Measurements from ENCODE around the gene PARP9. TPM values are rescaled to one million over a fixed set of nuclear protein-coding genes. Genes with fewer than 3 reads are reported as not detected.
"Not testable (repeated sequence)": the region's sequence is repeated elsewhere in the genome, so short reads cannot be mapped to it uniquely, and the experiment has no call there.

Gene PARP9
- total RNA-seq, 1 donor from 2014 or later, result 12.6 TPM

DNA sequence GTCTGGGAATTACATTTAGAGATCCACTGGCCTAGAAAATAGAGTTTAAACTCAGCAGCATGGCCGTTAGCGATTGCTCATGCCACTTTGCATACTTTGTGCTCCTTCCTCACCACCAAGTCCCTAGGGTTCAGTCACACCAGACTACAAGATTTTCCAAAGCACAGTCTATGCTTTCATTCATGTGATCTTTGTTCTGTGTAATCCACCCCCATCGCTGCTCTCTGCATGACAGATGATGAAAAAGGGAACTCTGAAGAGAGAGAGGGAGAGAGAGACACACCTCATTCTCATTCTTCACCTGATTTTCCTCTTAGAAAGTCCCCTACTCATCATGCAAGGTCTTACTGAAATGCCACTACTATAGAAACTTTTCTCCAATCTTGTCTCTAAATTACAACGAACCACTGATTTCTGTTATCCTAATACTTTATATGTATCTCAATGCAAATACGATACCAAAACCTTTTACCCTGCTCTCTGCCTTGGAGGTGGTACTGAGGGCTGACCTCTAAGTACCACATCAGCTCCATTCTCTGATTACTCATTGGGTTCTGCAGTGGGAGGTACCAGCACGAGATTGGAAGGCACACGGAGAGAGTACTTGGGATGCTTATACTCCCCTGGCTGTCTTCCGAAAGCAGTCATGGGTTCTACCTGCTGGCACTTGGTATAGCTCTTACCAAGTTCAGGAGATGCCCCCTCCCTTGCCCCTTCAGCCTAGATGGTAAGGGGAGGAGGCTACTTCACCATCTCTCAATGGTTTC, 12.3 kb upstream of the PARP9 start:
- H3K27ac ChIP-seq (replicated peaks), result no peak overlapping the region
- TF ChIP-seq, protein P1, sequence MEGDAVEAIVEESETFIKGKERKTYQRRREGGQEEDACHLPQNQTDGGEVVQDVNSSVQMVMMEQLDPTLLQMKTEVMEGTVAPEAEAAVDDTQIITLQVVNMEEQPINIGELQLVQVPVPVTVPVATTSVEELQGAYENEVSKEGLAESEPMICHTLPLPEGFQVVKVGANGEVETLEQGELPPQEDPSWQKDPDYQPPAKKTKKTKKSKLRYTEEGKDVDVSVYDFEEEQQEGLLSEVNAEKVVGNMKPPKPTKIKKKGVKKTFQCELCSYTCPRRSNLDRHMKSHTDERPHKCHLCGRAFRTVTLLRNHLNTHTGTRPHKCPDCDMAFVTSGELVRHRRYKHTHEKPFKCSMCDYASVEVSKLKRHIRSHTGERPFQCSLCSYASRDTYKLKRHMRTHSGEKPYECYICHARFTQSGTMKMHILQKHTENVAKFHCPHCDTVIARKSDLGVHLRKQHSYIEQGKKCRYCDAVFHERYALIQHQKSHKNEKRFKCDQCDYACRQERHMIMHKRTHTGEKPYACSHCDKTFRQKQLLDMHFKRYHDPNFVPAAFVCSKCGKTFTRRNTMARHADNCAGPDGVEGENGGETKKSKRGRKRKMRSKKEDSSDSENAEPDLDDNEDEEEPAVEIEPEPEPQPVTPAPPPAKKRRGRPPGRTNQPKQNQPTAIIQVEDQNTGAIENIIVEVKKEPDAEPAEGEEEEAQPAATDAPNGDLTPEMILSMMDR (IDR thresholded peaks at IDR 0.05; ENCODE audit: borderline replicate concordance), result no peak
- intact Hi-C loops (cut with micrococcal nuclease), result no loop called here

DNA sequence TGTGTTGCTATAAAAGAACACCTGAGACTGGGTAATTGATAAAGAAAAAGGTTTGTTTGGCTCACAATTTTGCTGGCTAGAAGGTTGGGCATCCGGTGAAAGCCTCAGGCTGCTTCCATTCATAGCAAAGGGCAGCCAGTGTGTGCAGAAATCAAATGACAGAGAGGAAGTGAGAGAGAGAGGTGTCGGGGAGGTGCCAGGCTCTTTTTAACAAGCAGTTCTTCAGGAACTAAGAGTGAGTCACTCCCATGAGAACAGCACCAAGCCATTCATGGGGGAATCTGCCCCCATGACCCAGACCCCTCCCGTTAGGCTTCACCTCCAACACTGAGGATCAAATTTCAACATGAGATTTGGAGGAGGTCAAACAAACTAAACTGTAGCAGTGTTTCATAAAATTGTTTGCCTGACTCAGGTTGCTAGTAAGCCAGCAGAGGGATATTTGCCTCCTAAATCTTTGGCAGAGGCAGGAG, 8.9 kb upstream of the PARP9 start:
- peaks cover 49% of the 10 kb centered on the region for H3K36me3 ChIP-seq
- H3K27me3 ChIP-seq (ENCODE audit: low read depth), result no peaks in the 10 kb centered on the region
- H3K27ac ChIP-seq (replicated peaks), result no peak overlapping the region
- TF ChIP-seq, protein P1 (IDR thresholded peaks at IDR 0.05; ENCODE audit: borderline replicate concordance), result no peak
- peaks cover 6% of the 10 kb centered on the region for H3K4me1 ChIP-seq
- no peaks in the 10 kb centered on the region for H3K9me3 ChIP-seq (replicated peaks)
- intact Hi-C loops (cut with micrococcal nuclease), result no loop called here
- H3K4me3 ChIP-seq, result no peak overlapping the region
- no peak for DNase-seq

More for the DNA sequence above, 12.3 kb upstream of the PARP9 start:
- Histone ChIP-seq H3K4me1 (peaks cover 14% of the 10 kb centered on the region), H3K9me3 (replicated peaks) (peaks cover 6% of the 10 kb centered on the region), H3K27me3 (ENCODE audit: low read depth) (no peaks in the 10 kb centered on the region), H3K36me3 (peaks cover 20% of the 10 kb centered on the region), H3K4me3 (no peak overlapping the region)
- no peak for DNase-seq

DNA sequence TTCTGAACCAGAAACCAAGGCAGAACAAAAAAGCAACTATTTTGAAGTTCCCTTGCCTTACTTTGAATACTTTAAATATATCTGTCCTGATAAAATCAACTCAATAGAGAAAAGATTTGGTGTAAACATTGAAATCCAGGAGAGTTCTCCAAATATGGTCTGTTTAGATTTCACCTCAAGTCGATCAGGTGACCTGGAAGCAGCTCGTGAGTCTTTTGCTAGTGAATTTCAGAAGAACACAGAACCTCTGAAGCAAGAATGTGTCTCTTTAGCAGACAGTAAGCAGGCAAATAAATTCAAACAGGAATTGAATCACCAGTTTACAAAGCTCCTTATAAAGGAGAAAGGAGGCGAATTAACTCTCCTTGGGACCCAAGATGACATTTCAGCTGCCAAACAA, 4.7 kb upstream of the PARP9 start:
- no peak for DNase-seq
- Histone ChIP-seq H3K27me3 (ENCODE audit: low read depth) (no peaks in the 10 kb centered on the region), H3K4me1 (peaks cover 24% of the 10 kb centered on the region), H3K4me3 (no peak overlapping the region), H3K9me3 (replicated peaks) (no peaks in the 10 kb centered on the region), H3K27ac (replicated peaks) (no peak overlapping the region), H3K36me3 (peaks cover 70% of the 10 kb centered on the region)
- TF ChIP-seq, protein P1 (IDR thresholded peaks at IDR 0.05; ENCODE audit: borderline replicate concordance), result no peak
- intact Hi-C loops (cut with micrococcal nuclease), result no loop called here

DNA sequence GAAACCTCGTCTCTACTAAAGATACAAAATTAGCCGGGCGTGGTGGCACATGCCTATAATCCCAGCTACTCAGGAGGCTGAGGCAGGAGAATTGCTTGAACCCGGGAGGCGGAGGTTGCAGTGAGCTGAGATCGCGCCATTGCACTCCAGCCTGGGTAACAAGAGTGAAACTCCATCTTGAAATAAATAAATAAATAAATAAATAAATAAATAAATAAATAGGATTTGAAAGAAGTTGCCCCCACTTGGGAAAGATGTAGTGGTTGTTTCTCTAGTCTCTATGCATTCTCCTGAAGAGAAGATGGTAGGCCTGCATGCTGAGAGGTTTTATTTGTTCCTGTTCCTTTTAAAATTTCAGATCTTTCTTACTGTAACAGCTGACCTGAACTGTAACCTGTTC, 4.0 kb upstream of the PARP9 start:
- intact Hi-C loops (cut with micrococcal nuclease); DNase-seq; H3K27me3 ChIP-seq (ENCODE audit: low read depth); H3K9me3 ChIP-seq (replicated peaks); H3K4me3 ChIP-seq; H3K27ac ChIP-seq (replicated peaks): not testable (repeated sequence)
- peaks cover 30% of the 10 kb centered on the region for H3K4me1 ChIP-seq
- peaks cover 67% of the 10 kb centered on the region for H3K36me3 ChIP-seq

DNA sequence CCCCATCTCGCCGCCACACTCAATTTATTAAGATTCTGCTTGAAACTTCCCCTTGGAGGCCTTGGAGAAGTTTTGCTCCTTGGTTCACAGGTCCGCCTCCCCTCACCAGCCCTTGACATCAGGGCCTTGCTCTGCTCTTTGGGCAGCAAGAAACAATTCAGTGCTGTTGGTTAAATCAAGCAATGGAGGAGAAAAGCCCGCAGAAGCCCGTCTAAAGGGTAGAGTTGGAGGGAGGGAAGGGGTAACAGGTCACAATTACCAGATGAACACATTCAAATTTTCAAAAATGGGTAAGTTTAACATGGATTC, 429 bp downstream of the PARP9 start:
- H3K4me1 ChIP-seq, result peaks cover 56% of the 10 kb centered on the region
- TF ChIP-seq, protein P1 (IDR thresholded peaks at IDR 0.05; ENCODE audit: borderline replicate concordance), result no peak

More for the DNA sequence above, 429 bp downstream of the PARP9 start:
- Histone ChIP-seq H3K36me3 (peaks cover 36% of the 10 kb centered on the region), H3K4me3 (peak overlapping the region; percentile 86), H3K9me3 (replicated peaks) (no peaks in the 10 kb centered on the region), H3K27ac (replicated peaks) (peak overlapping the region; percentile 95), H3K27me3 (ENCODE audit: low read depth) (no peaks in the 10 kb centered on the region)
- no peak for DNase-seq
- intact Hi-C loops (cut with micrococcal nuclease), result loop anchor here (5.0 kb wide), 1 partner anchor 114 kb away; no protein-coding TSS in a partner anchor

Data from left ventricle myocardium inferior (tissue), 1 donor.